Nephron progenitor cell (in vitro differentiated cells): ENCODE measurements around the gene SLC18A3.

Experiments used
- DNase-seq: peaks from one replicate; pipeline ENCODE4 v3.0.0; 2021
- H3K27ac Mint-ChIP-seq: 2 replicates; pipeline ENCODE4 v1.8.0; 2021; ENCODE audit warnings: mild to moderate bottlenecking, moderate library complexity, mixed read lengths
- H3K27me3 Mint-ChIP-seq: 2 replicates; pipeline ENCODE4 v1.8.0; 2021; ENCODE audit warnings: mild to moderate bottlenecking, low read depth, mixed read lengths; ENCODE audit not compliant: poor library complexity
- H3K36me3 Mint-ChIP-seq: 2 replicates; pipeline ENCODE4 v1.8.0; 2021; ENCODE audit warnings: low read depth, mixed read lengths
- H3K4me1 Mint-ChIP-seq: 2 replicates; pipeline ENCODE4 v1.8.0; 2021; ENCODE audit warnings: mixed read lengths
- H3K4me3 Mint-ChIP-seq: 2 replicates; pipeline ENCODE4 v1.8.0; 2021; ENCODE audit warnings: mild to moderate bottlenecking, moderate library complexity, mixed read lengths
- H3K9me3 Mint-ChIP-seq: 2 replicates; pipeline ENCODE4 v1.8.0; 2021; ENCODE audit warnings: mild to moderate bottlenecking, moderate library complexity, mixed read lengths
- CTCF ChIP-seq: fragments of 200-600 bp; sonication (generic); IDR thresholded peaks from 2 replicates; pipeline ENCODE4 v1.5.0; 2021; ENCODE audit warnings: antibody characterized with exemption

Gene SLC18A3

DNA sequence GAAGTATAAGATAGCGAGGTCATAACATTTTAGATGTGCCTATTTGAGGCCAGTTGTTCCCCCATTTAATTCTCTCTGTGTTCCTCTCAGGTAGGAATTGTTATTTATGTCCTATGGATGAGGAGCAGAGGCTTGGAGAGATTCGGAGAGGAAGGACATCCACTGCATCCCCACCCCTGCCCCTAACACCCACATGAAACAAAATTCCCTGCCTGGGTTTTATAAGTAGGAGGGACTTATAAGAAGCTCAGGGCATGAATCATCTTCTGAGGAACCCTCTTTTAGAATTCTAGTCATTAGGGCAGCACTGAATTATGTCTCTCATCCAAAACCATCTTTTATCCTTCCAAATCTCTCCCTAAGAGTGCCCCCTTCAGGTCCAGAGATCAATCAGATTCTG is 8.7 kb downstream of the SLC18A3 start:
- Mint-ChIP-seq H3K36me3 (no peaks in the 10 kb centered on the region), H3K27me3 (peaks cover 85% of the 10 kb centered on the region), H3K9me3 (no peaks in the 10 kb centered on the region), H3K4me1 (peaks cover 9% of the 10 kb centered on the region), H3K4me3 (no peak overlapping the region), H3K27ac (no peak overlapping the region)
- no peak for DNase-seq
- no peak for TF ChIP-seq CTCF

DNA sequence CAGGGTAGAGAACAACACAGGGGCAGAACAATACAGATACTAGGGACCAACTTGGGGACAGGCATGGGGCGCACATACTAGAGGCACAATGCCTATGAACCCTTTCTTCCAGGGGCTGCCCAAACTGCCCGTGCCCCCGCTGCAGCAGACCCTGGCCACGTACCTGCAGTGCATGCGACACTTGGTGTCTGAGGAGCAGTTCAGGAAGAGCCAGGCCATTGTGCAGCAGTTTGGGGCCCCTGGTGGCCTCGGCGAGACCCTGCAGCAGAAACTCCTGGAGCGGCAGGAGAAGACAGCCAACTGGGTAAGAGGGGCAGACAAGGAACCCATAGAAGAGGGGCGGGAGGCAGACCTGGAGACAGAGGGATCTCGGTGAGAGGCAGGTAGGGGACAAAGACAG is 9.5 kb downstream of the SLC18A3 start:
- Mint-ChIP-seq H3K27me3 (peaks cover 85% of the 10 kb centered on the region), H3K4me1 (peaks cover 9% of the 10 kb centered on the region), H3K27ac (no peak overlapping the region), H3K4me3 (no peak overlapping the region), H3K9me3 (no peaks in the 10 kb centered on the region), H3K36me3 (no peaks in the 10 kb centered on the region)
- no peak for DNase-seq
- TF ChIP-seq CTCF = peak; percentile 13

DNA sequence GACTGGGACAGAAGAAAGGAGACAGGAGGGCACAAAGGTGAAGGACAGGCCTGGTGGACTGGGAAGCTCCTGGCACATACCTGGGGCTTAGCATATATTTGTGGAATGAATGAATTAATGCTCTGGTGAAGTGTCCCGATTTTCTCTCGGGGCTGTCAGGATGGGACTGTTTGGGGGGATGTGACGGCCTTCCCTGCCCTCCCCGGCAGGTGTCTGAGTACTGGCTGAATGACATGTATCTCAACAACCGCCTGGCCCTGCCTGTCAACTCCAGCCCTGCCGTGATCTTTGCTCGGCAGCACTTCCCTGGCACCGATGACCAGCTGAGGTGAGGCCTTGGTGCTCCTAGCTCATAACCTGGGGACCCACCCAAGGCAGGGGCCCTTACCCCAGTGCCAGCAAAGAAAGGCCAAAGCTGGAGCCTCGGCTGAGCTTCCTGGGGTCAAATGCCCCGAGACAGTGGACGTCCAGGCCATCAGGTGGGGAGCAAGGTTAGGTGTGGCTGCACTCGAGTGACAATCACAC is 10.2 kb downstream of the SLC18A3 start:
- Mint-ChIP-seq H3K27ac (no peak overlapping the region), H3K27me3 (peaks cover 85% of the 10 kb centered on the region), H3K4me1 (peaks cover 9% of the 10 kb centered on the region), H3K9me3 (no peaks in the 10 kb centered on the region), H3K36me3 (no peaks in the 10 kb centered on the region), H3K4me3 (no peak overlapping the region)
- no peak for DNase-seq
- TF ChIP-seq CTCF = no peak

DNA sequence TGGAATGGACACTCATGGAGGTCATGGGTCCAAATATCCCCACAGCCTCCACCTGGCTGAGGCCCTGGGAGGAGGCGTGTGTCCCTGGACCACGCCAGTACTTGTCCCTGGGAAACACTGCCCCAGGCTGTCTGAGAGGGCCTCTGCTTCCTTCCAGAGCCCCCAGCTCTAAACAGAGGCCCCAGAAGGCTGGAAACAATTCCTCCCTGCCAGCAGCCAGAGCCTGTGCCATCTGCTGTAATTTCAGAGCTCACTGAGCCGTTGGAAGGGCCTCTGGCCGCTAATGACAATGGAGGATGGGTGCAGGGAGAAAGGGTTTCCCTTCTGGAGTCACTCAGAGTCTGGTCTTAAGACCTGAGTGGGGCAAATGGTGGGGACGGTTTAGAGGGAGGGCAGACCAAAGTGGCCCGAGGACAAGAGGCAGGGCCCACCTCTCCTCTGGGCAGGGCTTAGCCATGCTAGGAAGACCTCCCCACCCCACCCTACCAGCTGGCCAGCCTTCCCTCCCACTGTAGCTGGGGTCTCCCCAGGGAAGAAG is 10.8 kb downstream of the SLC18A3 start:
- no peak for TF ChIP-seq CTCF
- Mint-ChIP-seq H3K4me1 (peaks cover 9% of the 10 kb centered on the region), H3K27me3 (peaks cover 81% of the 10 kb centered on the region), H3K36me3 (no peaks in the 10 kb centered on the region), H3K4me3 (no peak overlapping the region), H3K9me3 (no peaks in the 10 kb centered on the region), H3K27ac (no peak overlapping the region)
- no peak for DNase-seq

- H3K9me3 Mint-ChIP-seq = no peaks in the 10 kb centered on the region
- TF ChIP-seq CTCF = no peak
- H3K27me3 Mint-ChIP-seq = peaks cover 79% of the 10 kb centered on the region
- DNase-seq = no peak
- H3K36me3 Mint-ChIP-seq = no peaks in the 10 kb centered on the region
- H3K4me1 Mint-ChIP-seq = peaks cover 9% of the 10 kb centered on the region
- no peak overlapping the region for H3K27ac Mint-ChIP-seq
- H3K4me3 Mint-ChIP-seq = no peak overlapping the region
Observed at GRCh38 chr10:49621561-49621960, 11.5 kb downstream of the SLC18A3 start.
